Activated CD8-positive, alpha-beta memory T cell treated with anti-CD3 and anti-CD28 coated beads, Interleukin-2, amount 10 ng/mL, durations not matched to agents 7 days and 5 days (primary cell): Measurements from ENCODE around the gene OR51A4. TPM values are rescaled to one million over a fixed set of nuclear protein-coding genes. Genes with fewer than 3 reads are reported as not detected.

Experiments used
- ATAC-seq: fragments of 150-1000 bp; cut with Tn5 transposase; one replicate; pipeline ENCODE4 v1.10.0; 2021; ENCODE audit warnings: moderate library complexity
- CTCF ChIA-PET: fragments of 350-600 bp; sonication (Branson Sonifier 250); formaldehyde crosslinking; loops from one replicate; lab custom pipeline; 2021; ENCODE audit warnings: antibody characterized with exemption; lab: Charles Lee
- DNase-seq: peaks from one replicate; pipeline ENCODE4 v3.0.0-alpha.2; 2020
- H3K27ac Mint-ChIP-seq: one replicate; pipeline ENCODE4 v1.8.0; 2021; ENCODE audit warnings: mild to moderate bottlenecking, mixed read lengths
- H3K27me3 Mint-ChIP-seq: one replicate; pipeline ENCODE4 v1.8.0; 2021; ENCODE audit warnings: mixed read lengths
- H3K36me3 Mint-ChIP-seq: one replicate; pipeline ENCODE4 v1.8.0; 2021; ENCODE audit warnings: mild to moderate bottlenecking, mixed read lengths
- H3K4me1 Mint-ChIP-seq: one replicate; pipeline ENCODE4 v1.8.0; 2021; ENCODE audit warnings: mixed read lengths
- H3K4me3 Mint-ChIP-seq: one replicate; pipeline ENCODE4 v1.8.0; 2021; ENCODE audit warnings: mild to moderate bottlenecking, moderate library complexity, mixed read lengths
- H3K9me3 Mint-ChIP-seq: one replicate; pipeline ENCODE4 v1.8.0; 2022; ENCODE audit warnings: low read depth, mixed read lengths
- total RNA-seq, 2 experiments: library from RNA; stranded (reverse); gene quantifications; one replicate each; pipeline ENCODE4 v1.2.3, GENCODE V29; 2021

OR51A4 gene
- total RNA-seq, 2 experiments from 2014 or later = not detected

GRCh38 chr11:4924239-4924638 lies 23.2 kb downstream of the OR51A4 start, which contains the start of gene OR51G1:
TSS of gene OR51G1 (minus strand) at chr11:4924339. CDS start at chr11:4924339, 0 bp downstream.
- Mint-ChIP-seq H3K36me3 (no peaks in the 10 kb centered on the region), H3K27ac (no peak within 1 kb of the TSS), H3K4me1 (no peaks in the 10 kb centered on the region), H3K27me3 (no peaks in the 10 kb centered on the region), H3K4me3 (no peak within 1 kb of the TSS), H3K9me3 (no peaks in the 10 kb centered on the region)
- no peak for DNase-seq
- ATAC-seq = no peak
- CTCF ChIA-PET = no interaction called here

GRCh38 chr11:4922304-4922703 lies 25.1 kb downstream of the OR51A4 start:
- ATAC-seq (no peak), DNase-seq (no peak)
- CTCF ChIA-PET = no interaction called here
- no peaks in the 10 kb centered on the region for H3K36me3 Mint-ChIP-seq
- H3K27me3 Mint-ChIP-seq = no peaks in the 10 kb centered on the region
- no peak overlapping the region for H3K4me3 Mint-ChIP-seq
- no peaks in the 10 kb centered on the region for H3K9me3 Mint-ChIP-seq
- H3K27ac Mint-ChIP-seq = no peak overlapping the region
- no peaks in the 10 kb centered on the region for H3K4me1 Mint-ChIP-seq

GRCh38 chr11:4921796-4922195 lies 25.6 kb downstream of the OR51A4 start:
- DNase-seq (no peak), ATAC-seq (no peak)
- no peaks in the 10 kb centered on the region for H3K9me3 Mint-ChIP-seq
- H3K4me1 Mint-ChIP-seq = no peaks in the 10 kb centered on the region
- CTCF ChIA-PET = no interaction called here
- H3K36me3 Mint-ChIP-seq = no peaks in the 10 kb centered on the region
- no peak overlapping the region for H3K27ac Mint-ChIP-seq
- H3K27me3 Mint-ChIP-seq = no peaks in the 10 kb centered on the region
- H3K4me3 Mint-ChIP-seq = no peak overlapping the region

- CTCF ChIA-PET = no interaction called here
- Mint-ChIP-seq H3K27ac (no peak within 1 kb of the TSS), H3K27me3 (no peaks in the 10 kb centered on the region), H3K36me3 (no peaks in the 10 kb centered on the region), H3K4me1 (no peaks in the 10 kb centered on the region), H3K9me3 (no peaks in the 10 kb centered on the region), H3K4me3 (no peak within 1 kb of the TSS)
- DNase-seq (no peak), ATAC-seq (no peak)
Measured at GRCh38 chr11:4919250-4919649, 28.2 kb downstream of the OR51A4 start, which contains the start of gene OR51G2. TSS of gene OR51G2 (minus strand) at chr11:4919350. CDS start at chr11:4915663, 3,687 bp downstream.

- H3K27me3 Mint-ChIP-seq = no peaks in the 10 kb centered on the region
- no peak for ATAC-seq
Measured at GRCh38 chr11:4916581-4916980, 30.8 kb downstream of the OR51A4 start.

GRCh38 chr11:4903484-4903883 lies 43.9 kb downstream of the OR51A4 start, which contains the start of gene OR51A7:
TSS of gene OR51A7 (plus strand) at chr11:4903783. CDS start at chr11:4907370, 3,587 bp downstream.
- H3K27ac Mint-ChIP-seq = no peak within 1 kb of the TSS
- no peaks in the 10 kb centered on the region for H3K36me3 Mint-ChIP-seq

More at GRCh38 chr11:4916581-4916980, 30.8 kb downstream of the OR51A4 start:
- H3K9me3 Mint-ChIP-seq = no peaks in the 10 kb centered on the region
- no peak for DNase-seq
- CTCF ChIA-PET = no interaction called here
- H3K27ac Mint-ChIP-seq = no peak overlapping the region
- H3K4me1 Mint-ChIP-seq = no peaks in the 10 kb centered on the region
- H3K4me3 Mint-ChIP-seq = no peak overlapping the region
- H3K36me3 Mint-ChIP-seq = no peaks in the 10 kb centered on the region

More at GRCh38 chr11:4903484-4903883, 43.9 kb downstream of the OR51A4 start, which contains the start of gene OR51A7:
- CTCF ChIA-PET = no interaction called here
- Mint-ChIP-seq H3K27me3 (no peaks in the 10 kb centered on the region), H3K4me1 (no peaks in the 10 kb centered on the region), H3K9me3 (no peaks in the 10 kb centered on the region), H3K4me3 (no peak within 1 kb of the TSS)
- DNase-seq = no peak
- ATAC-seq = no peak

Other genes with a start within 250 kb of the OR51A4 start
- not detected for gene OR51E2, start 249.8 kb downstream of the OR51A4 start, total RNA-seq
- gene MMP26, start 242.8 kb downstream of the OR51A4 start, total RNA-seq = not detected
- not detected for gene OR51F1, start 177.7 kb downstream of the OR51A4 start, total RNA-seq
- gene OR52R1, start 143.2 kb downstream of the OR51A4 start, total RNA-seq = not detected
- not detected for gene OR51F2, start 126.3 kb downstream of the OR51A4 start, total RNA-seq
- not detected for gene OR51S1, start 98.4 kb downstream of the OR51A4 start, total RNA-seq
- not detected for gene OR51T1, start 65.7 kb downstream of the OR51A4 start, total RNA-seq
- not detected for gene OR51A7, start 43.8 kb downstream of the OR51A4 start, total RNA-seq
- not detected for gene OR51G2, start 28.3 kb downstream of the OR51A4 start, total RNA-seq
- not detected for gene OR51G1, start 23.3 kb downstream of the OR51A4 start, total RNA-seq
- not detected for gene OR51A2, start 8.1 kb upstream of the OR51A4 start, total RNA-seq
- not detected for gene OR51L1, start 47.2 kb upstream of the OR51A4 start, total RNA-seq
- not detected for gene OR52J3, start 98.9 kb upstream of the OR51A4 start, total RNA-seq
- gene OR52E2, start 112.0 kb upstream of the OR51A4 start, total RNA-seq = not detected
- not detected for gene OR52E1, start 122.0 kb upstream of the OR51A4 start, total RNA-seq
- gene OR52A5, start 190.8 kb upstream of the OR51A4 start, total RNA-seq = not detected
- not detected for gene OR52A1, start 207.2 kb upstream of the OR51A4 start, total RNA-seq